Neural crest cell (in vitro differentiated cells): ENCODE data around the gene TYR. TPM values are rescaled to one million over a fixed set of nuclear protein-coding genes. Genes with fewer than 3 reads are reported as not detected.
"Not testable (repeated sequence)": the region's sequence is repeated elsewhere in the genome, so short reads cannot be mapped to it uniquely, and the experiment has no call there.

Experiments
- DNase-seq: peaks from one replicate; pipeline ENCODE4 v3.0.0; 2021; ENCODE audit warnings: low read depth, mixed read lengths, low spot score
- H3K27ac Mint-ChIP-seq: one replicate; pipeline ENCODE4 v1.8.0; 2021; ENCODE audit warnings: mild to moderate bottlenecking, mixed read lengths; ENCODE audit not compliant: unreplicated experiment
- H3K27me3 Mint-ChIP-seq: 2 replicates; pipeline ENCODE4 v1.8.0; 2021; ENCODE audit warnings: low read depth, mild to moderate bottlenecking, mixed read lengths
- H3K36me3 Mint-ChIP-seq: 2 replicates; pipeline ENCODE4 v1.8.0; 2021; ENCODE audit warnings: low read depth, mild to moderate bottlenecking, mixed read lengths
- H3K4me1 Mint-ChIP-seq: 2 replicates; pipeline ENCODE4 v1.8.0; 2021; ENCODE audit warnings: mixed read lengths
- H3K4me3 Mint-ChIP-seq: one replicate; pipeline ENCODE4 v1.8.0; 2021; ENCODE audit warnings: mild to moderate bottlenecking, mixed read lengths
- H3K9me3 Mint-ChIP-seq: 2 replicates; pipeline ENCODE4 v1.8.0; 2021; ENCODE audit warnings: mixed read lengths
- CTCF ChIP-seq: fragments of 200-600 bp; sonication (generic); conservative IDR thresholded peaks from 2 replicates; pipeline ENCODE4 v1.5.0; 2021; ENCODE audit warnings: antibody characterized with exemption, mild to moderate bottlenecking
- total RNA-seq: library from RNA; stranded (reverse); gene quantifications from 2 replicates; pipeline ENCODE4 v1.2.1, GENCODE V29; 2021

TYR gene
- total RNA-seq, 1 donor from 2014 or later = not detected

- no peak for TF ChIP-seq CTCF
- H3K4me1 Mint-ChIP-seq = no peaks in the 10 kb centered on the region
- no peaks in the 10 kb centered on the region for H3K36me3 Mint-ChIP-seq
- H3K9me3 Mint-ChIP-seq = peaks cover 2% of the 10 kb centered on the region
- no peaks in the 10 kb centered on the region for H3K27me3 Mint-ChIP-seq
- no peak overlapping the region for H3K27ac Mint-ChIP-seq
- H3K4me3 Mint-ChIP-seq = no peak overlapping the region
- DNase-seq = no peak
These were observed 90.1 kb downstream of the TYR start for GRCh38 chr11:89267660-89268302.

- not testable (repeated sequence) for H3K27ac Mint-ChIP-seq, H3K4me3 Mint-ChIP-seq, H3K36me3 Mint-ChIP-seq, DNase-seq, H3K4me1 Mint-ChIP-seq, H3K9me3 Mint-ChIP-seq, H3K27me3 Mint-ChIP-seq
These were observed 94.9 kb downstream of the TYR start for GRCh38 chr11:89272540-89273088.

GRCh38 chr11:89273220-89273619 lies 95.5 kb downstream of the TYR start:
- H3K4me1 Mint-ChIP-seq, H3K27ac Mint-ChIP-seq, H3K27me3 Mint-ChIP-seq, H3K4me3 Mint-ChIP-seq, H3K36me3 Mint-ChIP-seq, DNase-seq, H3K9me3 Mint-ChIP-seq: not testable (repeated sequence)

GRCh38 chr11:89275966-89276365 lies 98.3 kb downstream of the TYR start:
- H3K36me3 Mint-ChIP-seq = no peaks in the 10 kb centered on the region
- no peaks in the 10 kb centered on the region for H3K27me3 Mint-ChIP-seq
- no peak overlapping the region for H3K27ac Mint-ChIP-seq
- peaks cover 2% of the 10 kb centered on the region for H3K9me3 Mint-ChIP-seq
- H3K4me3 Mint-ChIP-seq = no peak overlapping the region
- no peak for DNase-seq
- H3K4me1 Mint-ChIP-seq = peaks cover 8% of the 10 kb centered on the region
- no peak for TF ChIP-seq CTCF

- no peaks in the 10 kb centered on the region for H3K9me3 Mint-ChIP-seq
- H3K36me3 Mint-ChIP-seq = no peaks in the 10 kb centered on the region
- H3K27me3 Mint-ChIP-seq = no peaks in the 10 kb centered on the region
- DNase-seq = no peak
- H3K4me3 Mint-ChIP-seq = no peak overlapping the region
- no peak for TF ChIP-seq CTCF
- H3K27ac Mint-ChIP-seq = no peak overlapping the region
- H3K4me1 Mint-ChIP-seq = peaks cover 8% of the 10 kb centered on the region
These were observed 101.5 kb downstream of the TYR start for GRCh38 chr11:89279176-89279575.

GRCh38 chr11:89281032-89281677 lies 103.5 kb downstream of the TYR start:
- not testable (repeated sequence) for H3K36me3 Mint-ChIP-seq, DNase-seq, H3K27ac Mint-ChIP-seq, H3K27me3 Mint-ChIP-seq, H3K9me3 Mint-ChIP-seq, H3K4me1 Mint-ChIP-seq, H3K4me3 Mint-ChIP-seq

- not testable (repeated sequence) for H3K36me3 Mint-ChIP-seq, H3K4me1 Mint-ChIP-seq, H3K27ac Mint-ChIP-seq, H3K4me3 Mint-ChIP-seq, H3K9me3 Mint-ChIP-seq, DNase-seq, H3K27me3 Mint-ChIP-seq
These were observed 108.9 kb downstream of the TYR start for GRCh38 chr11:89286601-89287000.

- not testable (repeated sequence) for H3K4me3 Mint-ChIP-seq
These were observed 110.3 kb downstream of the TYR start for GRCh38 chr11:89288004-89288403.

More at GRCh38 chr11:89288004-89288403, 110.3 kb downstream of the TYR start:
- not testable (repeated sequence) for H3K27me3 Mint-ChIP-seq, H3K27ac Mint-ChIP-seq, DNase-seq, H3K4me1 Mint-ChIP-seq, H3K9me3 Mint-ChIP-seq, H3K36me3 Mint-ChIP-seq
